Right cardiac atrium (tissue), 5 donors: Measurements from ENCODE around the gene MYO19. TPM values are rescaled to one million over a fixed set of nuclear protein-coding genes. Genes with fewer than 3 reads are reported as not detected.

Experiments
- ATAC-seq, 2 donors: fragments of 200-7000 bp; cut with Tn5 transposase; one replicate each; pipeline versions ENCODE4 v1.8.0 to v1.9.1; 2020; ENCODE audit warnings: moderate library complexity in 2 of 2, mild to moderate bottlenecking in 1 of 2
- DNase-seq, 3 donors: peaks; one replicate each; pipeline ENCODE4 v3.0.0-alpha.2; 2020
- H3K27ac ChIP-seq: one replicate; pipeline ENCODE4 v1.5.1; 2013; ENCODE audit warnings: mild to moderate bottlenecking, low read length, control low read depth, moderate library complexity
- H3K27me3 ChIP-seq: one replicate; pipeline ENCODE4 v1.6.1; 2013; ENCODE audit not compliant: control insufficient read depth, insufficient read depth
- H3K4me1 ChIP-seq: one replicate; pipeline ENCODE4 v1.6.1; 2013; ENCODE audit warnings: low read length; ENCODE audit not compliant: control insufficient read depth, insufficient read depth
- H3K4me3 ChIP-seq: one replicate; pipeline ENCODE4 v1.5.1; 2013; ENCODE audit warnings: low read length, control low read depth
- H3K9me3 ChIP-seq: one replicate; pipeline ENCODE4 v1.6.1; 2013; ENCODE audit warnings: low read length; ENCODE audit not compliant: control insufficient read depth
- WGBS: extraction: QIAGEN DNeasy Blood & Tissue Kit; methylation state at CpG from one replicate; pipeline ENCODE4 v1.1.7; 2013; 5-methylcytosine and 5-hydroxymethylcytosine counted together
- intact Hi-C, 4 donors: fragments of 100-400 bp; cut with DNase I; formaldehyde crosslinking; loops; one replicate each; pipeline versions ENCODE4 v1.11.0 to v1.14.0; 2022 to 2023
- polyA plus RNA-seq: library from polyadenylated mRNA; stranded (reverse); fragments of 200-250 nt; gene quantifications from one replicate; pipeline ENCODE4 v1.2.3, GENCODE V29; 2013
- total RNA-seq, 4 donors: library from RNA; stranded (reverse); fragmentation: NEBNext Ultra II Directional; extraction: Animal tissue kit (Norgen Biotek cat#: 25700); gene quantifications; one replicate each; pipeline ENCODE4 v1.2.1, GENCODE V29; 2021
- donor health status: healthy with polysubstance abuse.
- donor health status: DM: no; HTN: yes; CAD: no.
- donor health status: DM: no; HTN: no; CAD: no.
- donor health status: DM: no; HTN: yes; CAD: no; lungs with severe emphysema.
- donor health status: DM: yes; HTN: yes; CAD: no.

The MYO19 gene
- total and polyA plus RNA-seq, 5 donors, result 10.7 to 21.4 (median 16.2) TPM

GRCh38 chr17:36527621-36528250 lies 6.9 kb downstream of the MYO19 start:
- DNase-seq (no peak), ATAC-seq (no peak)
- Histone ChIP-seq H3K27me3 (no peaks in the 10 kb centered on the region), H3K9me3 (no peaks in the 10 kb centered on the region), H3K4me1 (no peaks in the 10 kb centered on the region), H3K4me3 (no peak overlapping the region), H3K27ac (no peak overlapping the region)
- intact Hi-C loops, result no loop called here
- 96% methylated on average over 7 of the region's 7 CpGs for whole genome bisulfite sequencing

DNA sequence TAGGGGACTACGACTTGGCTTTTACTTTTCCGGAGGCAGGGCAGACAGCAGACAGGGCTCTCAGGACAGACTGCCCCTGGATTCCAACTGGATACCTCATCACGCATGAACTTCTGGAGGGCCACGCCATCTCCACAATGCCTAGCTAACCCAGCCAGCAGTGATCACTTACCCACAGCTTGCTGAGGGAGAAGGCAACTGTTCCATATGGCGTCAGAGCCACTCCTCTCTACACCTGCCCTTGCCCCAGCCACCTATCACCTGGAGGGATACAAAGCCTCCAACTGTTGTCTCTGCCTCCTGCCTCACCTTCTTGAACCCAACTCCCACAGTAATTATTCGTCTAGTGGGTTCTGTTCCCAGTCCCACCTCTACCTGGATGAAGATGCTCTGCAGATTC lies 8.8 kb downstream of the MYO19 start:
- H3K27me3 ChIP-seq, result no peaks in the 10 kb centered on the region
- no peak overlapping the region for H3K4me3 ChIP-seq
- H3K27ac ChIP-seq, result no peak overlapping the region
- no peaks in the 10 kb centered on the region for H3K9me3 ChIP-seq
- intact Hi-C loops, result no loop called here
- 92% methylated on average over 6 of the region's 6 CpGs for WGBS
- DNase-seq (no peak), ATAC-seq (no peak)
- H3K4me1 ChIP-seq, result no peaks in the 10 kb centered on the region

- no peaks in the 10 kb centered on the region for H3K9me3 ChIP-seq
- H3K27me3 ChIP-seq, result no peaks in the 10 kb centered on the region
- no peak overlapping the region for H3K27ac ChIP-seq
- 79% methylated on average over 2 of the region's 2 CpGs for WGBS
- no peaks in the 10 kb centered on the region for H3K4me1 ChIP-seq
- intact Hi-C loops, result no loop called here
- no peak for DNase-seq
- H3K4me3 ChIP-seq, result no peak overlapping the region
- no peak for ATAC-seq
Observed at GRCh38 chr17:36525113-36525512, 9.6 kb downstream of the MYO19 start.

- Histone ChIP-seq H3K27ac (no peak overlapping the region), H3K4me1 (no peaks in the 10 kb centered on the region), H3K4me3 (no peak overlapping the region), H3K9me3 (no peaks in the 10 kb centered on the region), H3K27me3 (no peaks in the 10 kb centered on the region)
- intact Hi-C loops, result no loop called here
- WGBS, result 95% methylated on average over 4 of the region's 4 CpGs
- no peak for DNase-seq
- ATAC-seq, result no peak
Observed at GRCh38 chr17:36524428-36524876, 10.2 kb downstream of the MYO19 start.

GRCh38 chr17:36523113-36523512 lies 11.6 kb downstream of the MYO19 start:
- 91% methylated on average over 2 of the region's 2 CpGs for WGBS
- intact Hi-C loops, result no loop called here
- Histone ChIP-seq H3K27ac (no peak overlapping the region), H3K9me3 (no peaks in the 10 kb centered on the region), H3K27me3 (no peaks in the 10 kb centered on the region), H3K4me1 (no peaks in the 10 kb centered on the region), H3K4me3 (no peak overlapping the region)
- ATAC-seq (no peak), DNase-seq (no peak)

DNA sequence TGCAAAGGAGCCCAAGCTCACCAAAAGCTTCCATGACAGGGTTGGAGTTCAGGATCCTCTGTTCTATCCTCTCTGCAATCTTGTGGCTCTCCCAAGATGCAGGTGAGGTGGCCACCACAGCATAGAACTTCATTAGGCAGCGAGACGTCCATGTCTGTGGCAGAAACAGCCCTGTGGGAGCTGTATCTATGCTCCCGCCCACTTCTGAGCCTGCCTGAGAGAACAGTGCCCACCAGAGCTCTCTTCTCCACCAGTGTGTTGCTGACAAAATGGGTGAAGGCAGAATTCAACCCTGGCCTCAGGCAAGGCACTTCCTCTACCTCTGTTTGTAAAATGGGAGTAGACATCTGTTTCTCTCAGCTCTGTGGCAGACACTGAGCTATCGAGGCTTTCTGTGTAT lies 18.8 kb downstream of the MYO19 start:
- no peaks in the 10 kb centered on the region for H3K9me3 ChIP-seq
- intact Hi-C loops, result no loop called here
- H3K27me3 ChIP-seq, result no peaks in the 10 kb centered on the region
- ATAC-seq, result no peak
- DNase-seq, result no peak
- H3K27ac ChIP-seq, result no peak overlapping the region
- 87% methylated on average over 4 of the region's 4 CpGs for WGBS
- no peaks in the 10 kb centered on the region for H3K4me1 ChIP-seq
- H3K4me3 ChIP-seq, result no peak overlapping the region

DNA sequence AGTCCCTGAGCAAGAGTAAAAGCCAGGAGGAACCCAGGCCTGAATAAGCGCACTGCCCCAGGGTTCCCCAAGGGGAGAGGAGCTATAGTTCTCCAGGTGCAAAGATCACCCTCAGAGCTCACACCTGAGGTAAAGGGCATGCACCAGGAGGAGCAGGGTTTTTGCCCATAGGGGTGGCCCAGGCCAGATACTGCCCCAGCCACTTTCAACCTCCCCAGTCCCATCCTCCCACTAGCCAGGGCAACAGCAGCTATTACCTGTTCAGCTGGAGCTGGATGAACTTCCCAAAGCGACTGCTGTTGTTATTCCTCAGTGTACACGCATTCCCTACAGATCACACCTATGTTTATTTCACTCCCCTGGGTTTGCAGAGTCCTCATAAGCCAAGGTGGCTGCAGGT lies 19.8 kb downstream of the MYO19 start:
- Histone ChIP-seq H3K4me3 (no peak overlapping the region), H3K9me3 (no peaks in the 10 kb centered on the region), H3K4me1 (no peaks in the 10 kb centered on the region), H3K27me3 (no peaks in the 10 kb centered on the region), H3K27ac (no peak overlapping the region)
- ATAC-seq (no peak), DNase-seq (no peak)
- intact Hi-C loops, result no loop called here
- WGBS, result 97% methylated on average over 3 of the region's 3 CpGs

DNA sequence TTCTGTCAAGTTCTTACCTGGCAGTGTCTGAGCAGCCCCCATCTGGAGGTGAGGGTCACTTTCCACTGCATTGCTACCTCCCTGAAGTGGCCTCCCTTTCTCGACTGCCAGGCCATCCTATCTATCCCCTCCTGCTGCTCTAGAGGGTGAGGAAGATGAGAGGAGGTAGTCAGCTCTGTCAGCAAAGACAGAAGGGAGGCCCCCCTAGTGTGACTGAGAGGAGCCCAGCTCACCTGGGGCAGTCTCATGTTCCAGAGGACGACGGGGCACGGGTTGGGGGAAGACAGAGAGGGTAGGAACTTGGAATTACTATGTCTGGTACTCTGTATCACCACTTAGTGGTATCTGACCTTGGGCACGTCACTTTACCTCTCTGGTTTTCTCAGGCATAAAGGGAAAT lies 22.0 kb downstream of the MYO19 start:
- WGBS, result 90% methylated on average over 5 of the region's 5 CpGs
- no peak overlapping the region for H3K27ac ChIP-seq
- no peaks in the 10 kb centered on the region for H3K9me3 ChIP-seq
- no peaks in the 10 kb centered on the region for H3K27me3 ChIP-seq
- no peak overlapping the region for H3K4me3 ChIP-seq
- DNase-seq, result no peak
- H3K4me1 ChIP-seq, result no peaks in the 10 kb centered on the region
- intact Hi-C loops, result no loop called here
- ATAC-seq, result no peak

DNA sequence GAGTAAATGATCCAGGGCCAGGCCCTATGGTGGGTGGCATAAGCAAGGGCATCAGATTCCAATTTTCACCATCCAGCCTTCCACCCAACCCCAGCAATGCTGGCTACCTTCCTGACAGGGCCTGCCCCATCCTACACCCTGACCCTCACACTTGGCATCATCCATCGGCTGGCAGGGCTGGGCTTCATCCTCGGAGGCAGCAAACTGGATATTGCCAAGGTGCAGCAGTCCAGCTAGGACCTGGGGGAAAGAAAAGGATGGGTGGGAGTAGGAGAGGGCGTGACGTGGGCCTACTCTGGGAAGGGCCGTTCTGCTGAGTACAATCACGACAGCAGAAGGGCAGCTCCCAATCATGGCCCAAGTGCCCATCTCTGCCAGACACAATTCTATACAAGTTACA lies 23.5 kb downstream of the MYO19 start:
- ATAC-seq (no peak), DNase-seq (no peak)
- Histone ChIP-seq H3K9me3 (no peaks in the 10 kb centered on the region), H3K4me3 (no peak overlapping the region), H3K27ac (no peak overlapping the region), H3K27me3 (no peaks in the 10 kb centered on the region), H3K4me1 (no peaks in the 10 kb centered on the region)
- intact Hi-C loops, result no loop called here
- WGBS, result 91% methylated on average over 6 of the region's 6 CpGs

DNA sequence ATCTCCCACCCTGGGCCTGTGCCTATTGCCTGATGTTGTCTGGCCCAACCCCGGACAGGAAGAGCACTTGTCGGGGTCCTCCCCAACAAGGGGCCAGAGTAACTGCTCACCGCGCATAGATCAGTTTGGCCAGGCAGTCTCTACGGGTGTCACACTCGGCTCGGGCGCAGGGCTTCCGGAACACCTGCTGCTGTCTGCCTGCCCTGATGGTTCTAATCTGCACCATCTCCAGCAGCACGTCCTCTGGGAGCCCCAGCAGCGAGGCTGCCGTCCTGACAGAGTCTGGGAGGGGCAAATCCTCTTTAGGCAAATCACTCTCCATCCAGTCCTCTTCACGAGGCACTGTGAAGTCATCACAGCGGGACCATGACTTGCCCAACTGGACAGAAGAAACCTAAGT lies 24.0 kb downstream of the MYO19 start:
- DNase-seq (no peak), ATAC-seq (no peak)
- intact Hi-C loops, result no loop called here

DNA sequence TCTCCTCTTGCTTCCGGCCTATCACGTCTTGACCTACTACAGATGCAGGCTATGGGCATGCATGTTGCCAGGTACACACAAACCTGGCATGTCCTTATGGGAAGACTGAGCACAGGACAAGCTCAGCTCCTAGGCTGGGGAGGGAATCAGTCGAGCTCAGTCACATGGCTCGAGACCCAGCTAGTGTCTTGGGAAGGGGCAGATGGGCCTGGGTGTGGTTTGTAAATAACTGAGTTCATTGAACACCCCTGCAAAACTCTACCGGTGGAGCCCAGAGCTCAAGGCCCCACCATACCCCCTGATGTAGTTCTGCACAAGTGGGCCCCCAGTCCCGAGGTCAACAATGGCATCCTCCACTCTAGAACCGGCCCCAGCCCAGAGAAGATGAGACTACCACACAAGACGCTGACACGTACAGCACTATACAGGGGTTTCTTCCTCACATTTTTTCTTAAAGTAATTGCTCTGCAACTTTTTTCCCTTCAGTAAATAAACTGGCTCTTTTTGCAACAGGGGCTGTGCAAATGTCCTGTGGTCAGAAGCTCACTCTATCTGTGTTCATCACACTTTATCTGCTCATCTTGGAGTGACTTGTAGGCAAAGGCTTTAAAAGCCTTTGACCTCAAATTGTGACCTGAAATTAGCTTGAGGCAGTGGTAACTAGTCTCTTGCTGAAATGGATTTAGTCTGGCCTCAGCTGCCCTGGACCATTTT lies 25.2 kb downstream of the MYO19 start:
- ATAC-seq, result no peak
- Histone ChIP-seq H3K27me3 (no peaks in the 10 kb centered on the region), H3K4me1 (no peaks in the 10 kb centered on the region), H3K27ac (no peak overlapping the region), H3K9me3 (no peaks in the 10 kb centered on the region), H3K4me3 (no peak overlapping the region)
- intact Hi-C loops, result no loop called here
- no peak for DNase-seq
- 95% methylated on average over 9 of the region's 9 CpGs for WGBS

More for the DNA sequence above, 24.0 kb downstream of the MYO19 start:
- no peaks in the 10 kb centered on the region for H3K4me1 ChIP-seq
- H3K27ac ChIP-seq, result no peak overlapping the region
- H3K4me3 ChIP-seq, result no peak overlapping the region
- no peaks in the 10 kb centered on the region for H3K9me3 ChIP-seq
- no peaks in the 10 kb centered on the region for H3K27me3 ChIP-seq
- 86% methylated on average over 14 of the region's 14 CpGs for WGBS
